ENCODE data around the gene PRDX5.

Gene PRDX5

DNA sequence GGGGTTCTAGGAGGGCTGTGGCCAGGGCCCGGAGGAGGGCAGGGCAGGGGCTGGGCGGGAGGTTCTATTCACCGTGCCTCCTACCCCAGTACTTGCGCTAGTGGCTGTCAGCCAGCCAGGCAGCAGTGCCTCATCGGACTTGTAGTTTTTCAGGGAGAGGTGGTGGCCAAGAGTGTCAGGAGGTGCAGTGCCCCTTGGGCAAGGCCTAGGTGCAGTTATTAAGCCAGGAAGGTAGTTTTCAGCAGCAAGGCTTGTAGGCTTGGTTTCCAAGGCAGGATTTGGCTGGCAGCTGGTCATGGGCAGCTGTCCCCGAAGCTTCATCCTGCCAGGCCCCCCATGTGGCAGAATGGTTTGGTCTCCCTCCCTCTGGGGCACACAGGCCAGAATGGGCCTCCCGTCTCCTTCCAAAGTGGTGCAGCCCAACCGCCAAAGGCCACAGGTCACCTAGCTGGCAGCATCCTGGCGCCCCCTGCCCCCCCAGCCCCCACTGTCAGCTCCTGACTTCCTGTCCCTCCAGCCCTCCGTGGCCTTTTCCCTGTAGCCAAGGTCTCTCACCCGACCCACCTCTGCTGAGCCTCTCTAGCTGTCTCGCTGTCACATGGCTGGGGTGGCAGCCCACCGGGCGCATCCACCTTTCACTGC lies 30.6 kb downstream of the PRDX5 start:
- no peak overlapping the region for H3K4me3 ChIP-seq (ENCODE audit: low read length)
- H3K9me3 ChIP-seq (ENCODE audit: control insufficient read depth, low read depth, low read length) = no peaks in the 10 kb centered on the region
- no peaks in the 10 kb centered on the region for H3K27me3 ChIP-seq (ENCODE audit: control insufficient read depth, insufficient read depth, low read length)
- H3K9ac ChIP-seq (ENCODE audit: low read length) = no peak overlapping the region
- H3K4me1 ChIP-seq (ENCODE audit: control insufficient read depth, low read depth, low read length) = no peaks in the 10 kb centered on the region
- H3K36me3 ChIP-seq (ENCODE audit: control insufficient read depth, low read depth, low read length) = no peaks in the 10 kb centered on the region
- H3K27ac ChIP-seq (ENCODE audit: low read length) = no peak overlapping the region

DNA sequence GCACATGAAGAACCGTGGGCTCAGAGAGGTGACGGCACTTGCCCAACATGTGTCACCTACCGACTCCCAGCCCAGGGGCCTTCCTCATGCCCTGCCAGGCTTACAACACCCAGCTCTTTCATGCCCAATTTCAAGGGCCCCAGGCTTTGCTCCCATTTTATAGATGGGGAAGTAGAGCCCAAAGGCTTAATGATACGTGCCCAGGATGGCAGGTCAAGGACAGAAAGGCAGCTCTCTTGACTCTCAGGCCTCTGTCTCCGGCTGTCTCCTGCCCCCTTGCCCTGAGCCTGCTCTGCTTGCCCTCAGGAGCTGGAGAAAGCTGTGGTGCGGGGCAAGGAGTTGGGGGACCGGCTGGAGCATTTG lies 31.1 kb downstream of the PRDX5 start:
- H3K36me3 ChIP-seq (ENCODE audit: control insufficient read depth, low read depth, low read length) = no peaks in the 10 kb centered on the region
- H3K27me3 ChIP-seq (ENCODE audit: control insufficient read depth, insufficient read depth, low read length) = no peaks in the 10 kb centered on the region
- H3K4me3 ChIP-seq (ENCODE audit: low read length) = no peak overlapping the region
- no peak overlapping the region for H3K9ac ChIP-seq (ENCODE audit: low read length)
- no peaks in the 10 kb centered on the region for H3K4me1 ChIP-seq (ENCODE audit: control insufficient read depth, low read depth, low read length)
- no peaks in the 10 kb centered on the region for H3K9me3 ChIP-seq (ENCODE audit: control insufficient read depth, low read depth, low read length)
- H3K27ac ChIP-seq (ENCODE audit: low read length) = no peak overlapping the region

DNA sequence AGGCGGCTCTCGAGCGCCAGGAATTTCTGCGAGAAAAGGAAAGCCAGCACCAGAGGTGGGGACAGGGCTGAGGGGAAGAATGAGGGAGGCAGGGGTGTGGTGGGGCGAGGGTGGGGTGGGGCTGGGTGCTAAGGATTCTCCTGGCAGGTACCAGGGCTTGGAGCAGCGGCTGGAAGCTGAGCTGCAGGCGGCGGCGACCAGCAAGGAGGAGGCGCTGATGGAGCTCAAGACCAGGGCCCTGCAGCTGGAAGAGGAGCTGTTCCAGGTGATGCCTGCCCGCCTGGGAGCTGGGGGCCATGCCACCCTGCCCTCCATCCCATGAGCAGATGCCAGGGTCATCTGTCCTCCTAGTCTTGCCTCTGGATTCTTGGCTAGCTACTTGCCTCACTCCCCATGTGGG lies 31.5 kb downstream of the PRDX5 start:
- H3K9ac ChIP-seq (ENCODE audit: low read length) = no peak overlapping the region

DNA sequence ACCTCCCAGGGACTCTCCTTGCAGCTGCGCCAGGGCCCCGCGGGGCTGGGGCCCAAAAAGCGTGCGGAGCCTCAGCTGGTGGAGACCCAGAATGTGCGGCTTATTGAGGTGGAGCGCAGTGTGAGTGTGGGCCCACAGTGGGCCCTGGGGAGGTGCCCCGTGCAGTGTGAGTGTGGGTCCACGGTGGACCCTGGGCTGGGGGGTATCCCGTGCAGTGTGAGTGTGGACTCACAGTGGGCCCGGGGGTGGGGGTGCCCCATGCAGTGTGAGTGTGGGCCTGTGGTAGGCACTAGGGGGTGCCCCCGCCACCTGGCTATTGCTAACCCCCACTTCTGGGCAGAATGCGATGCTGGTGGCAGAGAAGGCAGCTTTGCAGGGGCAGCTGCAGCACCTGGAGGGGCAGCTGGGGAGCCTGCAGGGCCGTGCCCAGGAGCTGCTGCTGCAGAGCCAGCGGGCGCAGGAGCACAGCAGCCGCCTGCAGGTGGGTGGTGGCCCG lies 33.3 kb downstream of the PRDX5 start:
- Histone ChIP-seq H3K9me3 (ENCODE audit: control insufficient read depth, low read depth, low read length) (no peaks in the 10 kb centered on the region), H3K36me3 (ENCODE audit: control insufficient read depth, low read depth, low read length) (no peaks in the 10 kb centered on the region), H3K27me3 (ENCODE audit: control insufficient read depth, insufficient read depth, low read length) (no peaks in the 10 kb centered on the region), H3K4me3 (ENCODE audit: low read length) (no peak overlapping the region), H3K27ac (ENCODE audit: low read length) (no peak overlapping the region), H3K9ac (ENCODE audit: low read length) (no peak overlapping the region), H3K4me1 (ENCODE audit: control insufficient read depth, low read depth, low read length) (peaks cover 6% of the 10 kb centered on the region)

More for the DNA sequence above, 31.5 kb downstream of the PRDX5 start:
- Histone ChIP-seq H3K27me3 (ENCODE audit: control insufficient read depth, insufficient read depth, low read length) (no peaks in the 10 kb centered on the region), H3K27ac (ENCODE audit: low read length) (no peak overlapping the region), H3K4me3 (ENCODE audit: low read length) (no peak overlapping the region), H3K36me3 (ENCODE audit: control insufficient read depth, low read depth, low read length) (no peaks in the 10 kb centered on the region), H3K9me3 (ENCODE audit: control insufficient read depth, low read depth, low read length) (no peaks in the 10 kb centered on the region), H3K4me1 (ENCODE audit: control insufficient read depth, low read depth, low read length) (no peaks in the 10 kb centered on the region)

DNA sequence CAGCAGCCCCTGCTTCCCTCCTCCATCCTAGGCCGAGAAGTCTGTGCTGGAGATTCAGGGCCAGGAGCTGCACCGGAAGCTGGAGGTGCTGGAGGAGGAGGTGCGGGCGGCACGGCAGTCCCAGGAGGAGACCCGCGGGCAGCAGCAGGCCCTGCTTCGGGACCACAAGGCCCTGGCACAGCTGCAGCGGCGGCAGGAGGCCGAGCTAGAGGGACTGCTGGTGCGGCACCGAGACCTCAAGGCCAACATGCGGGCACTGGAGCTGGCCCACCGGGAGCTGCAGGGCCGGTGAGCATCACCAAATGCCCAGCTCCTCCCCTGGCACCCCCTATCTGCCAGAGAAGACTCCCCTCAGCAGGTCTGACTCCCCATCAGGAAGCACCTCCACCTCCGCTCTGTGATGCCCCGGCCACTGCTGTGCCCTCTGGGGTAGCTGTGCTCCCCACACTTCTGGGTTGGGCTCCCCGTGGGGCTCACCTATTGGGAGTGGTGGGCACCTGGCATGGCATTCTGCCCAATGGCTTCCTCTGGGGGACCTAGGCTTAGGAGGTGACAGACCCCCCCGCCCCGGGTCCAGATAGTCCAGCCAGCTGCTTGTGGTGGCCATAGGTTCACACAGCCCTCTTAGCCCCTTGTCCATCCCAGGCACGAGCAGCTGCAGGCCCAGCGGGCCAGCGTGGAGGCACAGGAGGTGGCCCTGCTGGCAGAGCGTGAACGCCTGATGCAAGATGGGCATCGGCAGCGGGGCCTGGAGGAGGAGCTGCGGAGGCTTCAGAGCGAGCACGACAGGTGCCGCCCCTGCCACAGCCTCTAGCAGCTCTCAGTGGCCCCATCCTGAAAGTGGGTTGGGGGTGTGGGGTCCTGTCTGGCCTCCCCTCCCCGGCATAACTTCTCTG lies 34.4 kb downstream of the PRDX5 start:
- no peaks in the 10 kb centered on the region for H3K36me3 ChIP-seq (ENCODE audit: control insufficient read depth, low read depth, low read length)
- no peaks in the 10 kb centered on the region for H3K27me3 ChIP-seq (ENCODE audit: control insufficient read depth, insufficient read depth, low read length)
- H3K9me3 ChIP-seq (ENCODE audit: control insufficient read depth, low read depth, low read length) = no peaks in the 10 kb centered on the region
- peaks cover 6% of the 10 kb centered on the region for H3K4me1 ChIP-seq (ENCODE audit: control insufficient read depth, low read depth, low read length)
- no peak overlapping the region for H3K4me3 ChIP-seq (ENCODE audit: low read length)
- H3K9ac ChIP-seq (ENCODE audit: low read length) = no peak overlapping the region
- no peak overlapping the region for H3K27ac ChIP-seq (ENCODE audit: low read length)

DNA sequence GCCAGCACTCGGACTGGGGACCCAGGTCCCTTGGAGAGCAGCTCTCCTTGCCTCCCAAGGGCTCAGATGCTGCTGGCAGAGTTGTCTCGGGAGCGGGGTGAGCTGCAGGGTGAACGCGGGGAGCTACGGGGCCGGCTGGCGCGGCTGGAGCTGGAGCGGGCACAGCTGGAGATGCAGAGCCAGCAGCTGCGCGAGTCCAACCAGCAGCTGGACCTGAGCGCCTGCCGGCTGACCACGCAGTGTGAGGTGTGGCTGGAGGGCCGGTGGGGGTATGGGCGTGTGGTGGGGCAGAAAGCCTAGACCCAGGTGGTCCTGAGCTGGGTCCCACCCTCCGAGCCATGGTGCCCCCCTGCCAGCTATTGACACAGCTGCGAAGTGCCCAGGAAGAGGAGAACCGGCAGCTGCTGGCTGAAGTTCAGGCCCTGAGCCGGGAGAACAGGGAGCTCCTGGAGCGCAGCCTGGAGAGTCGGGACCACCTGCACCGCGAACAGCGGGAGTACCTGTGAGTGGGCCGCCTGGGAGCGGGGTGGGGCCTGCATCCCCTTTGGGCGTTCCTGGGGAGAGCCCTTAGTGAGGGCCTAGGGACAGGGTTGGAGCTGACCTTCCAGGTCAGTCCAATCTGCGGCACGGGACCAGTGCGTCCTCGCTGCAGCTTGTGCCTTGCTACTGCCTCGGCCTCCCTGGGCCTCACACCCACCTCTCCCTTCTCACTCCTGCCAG lies 35.2 kb downstream of the PRDX5 start:
- H3K9me3 ChIP-seq (ENCODE audit: control insufficient read depth, low read depth, low read length) = no peaks in the 10 kb centered on the region
- no peak overlapping the region for H3K4me3 ChIP-seq (ENCODE audit: low read length)
- peaks cover 3% of the 10 kb centered on the region for H3K27me3 ChIP-seq (ENCODE audit: control insufficient read depth, insufficient read depth, low read length)
- peaks cover 6% of the 10 kb centered on the region for H3K4me1 ChIP-seq (ENCODE audit: control insufficient read depth, low read depth, low read length)
- H3K27ac ChIP-seq (ENCODE audit: low read length) = no peak overlapping the region
- no peaks in the 10 kb centered on the region for H3K36me3 ChIP-seq (ENCODE audit: control insufficient read depth, low read depth, low read length)
- no peak overlapping the region for H3K9ac ChIP-seq (ENCODE audit: low read length)

DNA sequence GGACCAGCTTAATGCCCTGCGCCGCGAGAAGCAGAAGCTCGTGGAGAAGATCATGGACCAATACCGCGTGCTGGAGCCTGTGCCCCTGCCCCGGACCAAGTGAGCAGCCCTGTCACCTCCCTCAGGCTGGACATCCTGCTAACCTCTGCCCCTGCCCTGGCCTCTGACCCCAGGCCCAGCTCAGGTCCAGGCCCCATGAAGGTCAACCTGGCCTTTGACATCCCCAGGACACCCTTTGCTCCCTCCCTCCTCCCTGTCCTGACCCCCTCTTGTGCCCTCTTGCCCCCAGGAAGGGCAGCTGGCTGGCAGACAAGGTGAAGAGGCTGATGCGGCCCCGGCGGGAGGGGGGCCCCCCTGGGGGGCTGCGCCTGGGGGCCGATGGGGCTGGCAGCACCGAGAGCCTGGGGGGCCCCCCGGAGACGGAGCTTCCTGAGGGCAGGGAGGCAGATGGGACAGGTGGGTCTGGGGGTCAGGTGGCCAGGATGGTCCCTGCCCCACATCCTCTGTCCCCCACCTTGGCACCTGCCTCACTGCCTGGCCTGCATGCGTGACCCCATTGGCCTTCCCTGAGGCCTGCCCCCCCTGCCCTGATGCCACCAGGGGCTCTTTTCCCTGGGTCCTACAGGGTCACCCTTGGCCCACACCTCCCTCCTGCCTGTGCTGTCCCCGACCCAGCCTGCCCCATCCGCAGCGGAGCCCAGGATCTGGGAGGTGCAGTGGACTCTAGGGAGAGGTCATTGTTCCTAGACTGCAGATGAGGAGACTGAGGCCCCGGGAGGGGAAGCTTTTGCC lies 36.0 kb downstream of the PRDX5 start:
- H3K27me3 ChIP-seq (ENCODE audit: control insufficient read depth, insufficient read depth, low read length) = peaks cover 3% of the 10 kb centered on the region
- H3K9ac ChIP-seq (ENCODE audit: low read length) = no peak overlapping the region
- no peak overlapping the region for H3K27ac ChIP-seq (ENCODE audit: low read length)
- H3K9me3 ChIP-seq (ENCODE audit: control insufficient read depth, low read depth, low read length) = no peaks in the 10 kb centered on the region
- no peaks in the 10 kb centered on the region for H3K36me3 ChIP-seq (ENCODE audit: control insufficient read depth, low read depth, low read length)
- no peak overlapping the region for H3K4me3 ChIP-seq (ENCODE audit: low read length)
- H3K4me1 ChIP-seq (ENCODE audit: control insufficient read depth, low read depth, low read length) = peaks cover 11% of the 10 kb centered on the region

DNA sequence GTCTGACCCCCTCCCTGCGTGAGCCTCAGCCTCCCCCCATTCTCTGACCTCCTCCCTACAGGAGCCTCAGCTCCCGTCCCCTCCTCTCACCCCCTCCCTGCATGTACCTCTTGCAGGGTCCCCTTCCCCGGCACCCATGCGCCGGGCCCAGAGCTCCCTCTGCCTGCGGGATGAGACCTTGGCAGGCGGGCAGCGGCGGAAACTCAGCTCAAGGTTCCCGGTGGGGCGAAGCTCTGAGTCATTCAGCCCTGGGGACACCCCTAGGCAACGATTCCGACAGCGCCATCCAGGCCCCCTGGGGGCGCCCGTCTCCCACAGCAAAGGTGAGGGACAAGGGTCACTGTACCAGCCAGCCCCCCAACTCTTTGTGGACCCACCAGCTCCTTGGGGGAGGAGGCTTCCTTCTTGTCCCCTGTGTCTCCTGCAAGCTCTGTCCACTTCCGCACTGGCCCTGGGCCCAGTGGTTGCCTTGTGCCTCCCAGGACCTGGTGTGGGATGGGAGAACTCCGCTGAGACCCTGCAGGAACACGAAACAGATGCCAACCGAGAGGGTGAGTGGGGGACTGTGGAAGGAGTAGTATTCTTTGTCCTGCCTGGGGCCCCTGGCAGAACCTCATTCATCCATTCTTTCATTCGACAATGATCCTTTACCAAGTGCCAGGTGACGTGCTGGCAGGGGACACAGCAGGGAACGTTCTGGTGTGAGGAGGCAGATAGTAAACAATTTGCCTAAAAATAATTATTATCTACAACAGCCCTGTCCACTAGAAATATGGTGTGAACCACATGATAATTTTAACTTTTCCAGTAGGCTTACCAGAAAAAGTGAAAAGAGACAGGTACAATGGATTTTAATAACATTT lies 37.4 kb downstream of the PRDX5 start:
- Histone ChIP-seq H3K27me3 (ENCODE audit: control insufficient read depth, insufficient read depth, low read length) (peaks cover 3% of the 10 kb centered on the region), H3K9me3 (ENCODE audit: control insufficient read depth, low read depth, low read length) (no peaks in the 10 kb centered on the region), H3K27ac (ENCODE audit: low read length) (no peak overlapping the region), H3K36me3 (ENCODE audit: control insufficient read depth, low read depth, low read length) (no peaks in the 10 kb centered on the region), H3K4me3 (ENCODE audit: low read length) (no peak overlapping the region), H3K4me1 (ENCODE audit: control insufficient read depth, low read depth, low read length) (peaks cover 14% of the 10 kb centered on the region), H3K9ac (ENCODE audit: low read length) (no peak overlapping the region)

DNA sequence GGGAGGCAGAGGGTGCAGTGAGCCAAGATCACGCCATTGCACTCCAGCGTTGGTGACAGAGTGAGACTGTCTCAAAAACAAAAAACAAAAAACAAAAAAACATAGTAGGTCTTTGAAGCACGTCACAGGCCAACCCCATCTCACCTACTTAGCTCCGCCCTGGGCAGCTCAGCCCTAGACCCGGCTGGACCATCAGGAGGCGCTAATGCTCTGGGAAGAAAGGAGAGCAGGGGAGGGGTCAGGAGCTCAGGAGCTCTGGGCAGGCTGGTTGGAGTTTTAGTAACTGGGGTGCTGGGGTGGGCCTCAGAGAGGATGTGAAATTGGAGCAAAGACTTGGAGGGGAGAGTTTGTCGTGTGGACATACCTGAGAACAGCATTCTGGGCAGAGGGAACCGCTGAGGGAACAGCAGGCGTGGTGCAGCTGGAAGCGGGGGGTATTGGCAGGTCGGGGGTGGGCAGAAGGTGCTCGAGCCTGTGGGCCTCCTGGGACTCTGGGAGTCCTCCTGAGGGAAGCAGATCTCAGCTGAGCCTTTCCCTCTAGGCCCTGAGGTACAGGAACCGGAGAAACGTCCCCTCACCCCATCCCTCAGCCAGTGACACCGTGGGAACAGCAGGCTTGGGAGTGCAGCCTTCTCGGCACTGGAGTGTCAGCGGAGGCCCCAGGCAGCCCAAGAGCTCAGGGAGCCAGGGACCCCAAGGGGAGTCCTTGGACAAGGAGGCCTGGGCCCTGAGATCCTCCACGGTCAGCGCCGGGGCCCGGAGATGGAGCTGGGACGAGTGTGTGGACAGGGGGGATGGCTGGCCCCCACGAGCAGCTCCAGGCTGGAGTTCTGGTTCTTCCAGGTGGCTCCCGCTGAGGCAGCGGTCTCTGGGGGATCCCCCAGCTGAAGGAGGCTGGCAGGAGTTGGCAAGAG lies 38.8 kb downstream of the PRDX5 start:
- Histone ChIP-seq H3K27ac (ENCODE audit: low read length) (no peak overlapping the region), H3K9ac (ENCODE audit: low read length) (no peak overlapping the region), H3K9me3 (ENCODE audit: control insufficient read depth, low read depth, low read length) (no peaks in the 10 kb centered on the region), H3K36me3 (ENCODE audit: control insufficient read depth, low read depth, low read length) (peaks cover 1% of the 10 kb centered on the region), H3K27me3 (ENCODE audit: control insufficient read depth, insufficient read depth, low read length) (peaks cover 3% of the 10 kb centered on the region), H3K4me1 (ENCODE audit: control insufficient read depth, low read depth, low read length) (peaks cover 14% of the 10 kb centered on the region), H3K4me3 (ENCODE audit: low read length) (no peak overlapping the region)

DNA sequence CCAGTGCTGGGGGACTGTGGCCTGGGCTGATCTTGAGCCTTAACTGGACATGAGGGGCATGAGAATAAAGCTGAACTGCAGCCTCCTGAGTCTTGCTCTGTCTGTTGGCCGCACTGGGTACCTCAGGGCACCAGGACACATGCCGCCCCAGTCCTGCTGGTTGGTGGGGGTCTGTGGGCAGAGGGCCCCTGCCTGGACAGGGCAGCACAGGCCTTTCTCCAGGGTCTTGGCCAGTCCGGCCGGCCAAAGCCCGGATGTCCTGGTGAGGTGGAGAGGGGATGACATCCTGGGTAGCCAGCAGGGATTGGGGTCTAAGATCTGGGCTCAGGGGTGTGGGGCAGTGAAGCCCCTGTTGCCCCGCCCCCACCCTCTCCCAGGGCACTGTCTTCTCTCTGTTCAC lies 39.5 kb downstream of the PRDX5 start:
- Histone ChIP-seq H3K36me3 (ENCODE audit: control insufficient read depth, low read depth, low read length) (peaks cover 8% of the 10 kb centered on the region), H3K4me1 (ENCODE audit: control insufficient read depth, low read depth, low read length) (peaks cover 14% of the 10 kb centered on the region), H3K27ac (ENCODE audit: low read length) (no peak overlapping the region)

More for the DNA sequence above, 39.5 kb downstream of the PRDX5 start:
- Histone ChIP-seq H3K4me3 (ENCODE audit: low read length) (no peak overlapping the region), H3K9ac (ENCODE audit: low read length) (no peak overlapping the region), H3K27me3 (ENCODE audit: control insufficient read depth, insufficient read depth, low read length) (peaks cover 3% of the 10 kb centered on the region), H3K9me3 (ENCODE audit: control insufficient read depth, low read depth, low read length) (no peaks in the 10 kb centered on the region)
